ENCODE measurements around the gene PSG4.
"Not testable (repeated sequence)": the region's sequence is repeated elsewhere in the genome, so short reads cannot be mapped to it uniquely, and the experiment has no call there.

DNA sequence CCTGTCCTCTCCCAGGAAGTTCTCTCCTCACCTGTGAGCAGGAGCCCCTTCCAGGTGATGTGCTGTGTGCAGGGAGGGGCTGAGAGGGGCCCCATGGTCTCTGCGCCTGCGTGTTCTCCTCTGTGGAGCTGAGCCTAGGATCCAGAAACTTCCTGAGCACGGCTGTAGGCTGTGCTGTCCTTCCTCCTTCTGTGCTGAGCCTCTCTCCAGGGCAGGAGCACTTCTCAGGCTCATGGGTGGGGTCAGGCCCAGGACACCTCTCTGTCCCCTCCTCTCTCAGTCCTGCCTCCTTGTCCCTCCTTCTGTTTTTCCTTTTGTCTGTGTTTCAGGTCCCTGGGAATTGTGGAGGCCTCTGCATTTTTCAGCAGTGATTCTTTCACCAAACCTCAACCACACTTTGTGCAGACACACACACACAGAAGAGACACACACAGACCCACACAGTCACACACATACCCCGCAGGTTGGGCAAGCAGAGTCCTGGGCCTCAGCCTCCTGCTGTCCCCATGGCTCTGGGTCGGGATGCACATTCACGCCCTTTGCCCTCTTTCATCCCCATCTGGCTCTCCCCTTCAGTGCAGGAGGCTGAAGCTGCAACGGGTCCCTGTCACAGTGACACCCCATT, 19.0 kb downstream of the PSG4 start, which contains the start of gene PSG5:
- TF ChIP-seq, protein P1, sequence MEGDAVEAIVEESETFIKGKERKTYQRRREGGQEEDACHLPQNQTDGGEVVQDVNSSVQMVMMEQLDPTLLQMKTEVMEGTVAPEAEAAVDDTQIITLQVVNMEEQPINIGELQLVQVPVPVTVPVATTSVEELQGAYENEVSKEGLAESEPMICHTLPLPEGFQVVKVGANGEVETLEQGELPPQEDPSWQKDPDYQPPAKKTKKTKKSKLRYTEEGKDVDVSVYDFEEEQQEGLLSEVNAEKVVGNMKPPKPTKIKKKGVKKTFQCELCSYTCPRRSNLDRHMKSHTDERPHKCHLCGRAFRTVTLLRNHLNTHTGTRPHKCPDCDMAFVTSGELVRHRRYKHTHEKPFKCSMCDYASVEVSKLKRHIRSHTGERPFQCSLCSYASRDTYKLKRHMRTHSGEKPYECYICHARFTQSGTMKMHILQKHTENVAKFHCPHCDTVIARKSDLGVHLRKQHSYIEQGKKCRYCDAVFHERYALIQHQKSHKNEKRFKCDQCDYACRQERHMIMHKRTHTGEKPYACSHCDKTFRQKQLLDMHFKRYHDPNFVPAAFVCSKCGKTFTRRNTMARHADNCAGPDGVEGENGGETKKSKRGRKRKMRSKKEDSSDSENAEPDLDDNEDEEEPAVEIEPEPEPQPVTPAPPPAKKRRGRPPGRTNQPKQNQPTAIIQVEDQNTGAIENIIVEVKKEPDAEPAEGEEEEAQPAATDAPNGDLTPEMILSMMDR (IDR thresholded peaks at IDR 0.05) = not testable (repeated sequence)
- TF ChIP-seq POLR2A (IDR thresholded peaks at IDR 0.05) = not testable (repeated sequence)
